PC-3 (cell line): ENCODE results near the gene CSNK1G2. TPM values are rescaled to one million over a fixed set of nuclear protein-coding genes. Genes with fewer than 3 reads are reported as not detected.

Experiments
- ATAC-seq: fragments of 200-7000 bp; cut with Tn5 transposase; 2 replicates; pipeline ENCODE4 v1.9.1; 2020; ENCODE audit warnings: mild to moderate bottlenecking, moderate library complexity
- BruUV-seq: library from RNA; stranded (reverse); fragments of 400-500 nt; replicated peaks from 2 replicates; lab custom pipeline; 2021; lab: Mats Ljungman, UMichigan
- CTCF ChIA-PET: fragments of 300-600 bp; sonication (Branson Sonifier 250); formaldehyde crosslinking; loops from one replicate; lab custom pipeline; 2022; ENCODE audit warnings: antibody characterized with exemption; lab: Charles Lee
- POLR2A ChIA-PET: fragments of 300-600 bp; sonication (Branson Sonifier 250); formaldehyde crosslinking; loops from one replicate; lab custom pipeline; 2022; ENCODE audit warnings: antibody characterized with exemption; ENCODE audit not compliant: unreplicated experiment; lab: Charles Lee
- DNase-seq: peaks from one replicate; pipeline ENCODE4 v3.0.0-alpha.2; 2015
- H2AFZ ChIP-seq: fragments of 300-600 bp; sonication (generic); 2 replicates; pipeline ENCODE4 v1.6.0; 2016; ENCODE audit warnings: antibody characterized with exemption, low read length
- H3F3A ChIP-seq: fragments of 300-600 bp; sonication (generic); one replicate; pipeline ENCODE4 v1.6.0; 2017; ENCODE audit warnings: antibody characterized with exemption, low read length, control low read depth, mild to moderate bottlenecking; ENCODE audit not compliant: unreplicated experiment
- H3K27ac ChIP-seq: fragments of 300-600 bp; sonication (generic); 2 replicates; pipeline ENCODE4 v1.5.1; 2016; ENCODE audit warnings: mild to moderate bottlenecking, low read length
- H3K27me3 ChIP-seq: fragments of 300-600 bp; sonication (generic); 2 replicates; pipeline ENCODE4 v1.6.1; 2016; ENCODE audit warnings: low read length, mixed read lengths
- H3K36me3 ChIP-seq: fragments of 300-600 bp; sonication (generic); 2 replicates; pipeline ENCODE4 v1.6.1; 2016; ENCODE audit warnings: low read depth, mixed run types, low read length, mixed read lengths
- H3K4me1 ChIP-seq: fragments of 300-600 bp; sonication (generic); 2 replicates; pipeline ENCODE4 v1.5.1; 2016; ENCODE audit warnings: low read length; ENCODE audit not compliant: insufficient read depth
- H3K4me2 ChIP-seq: fragments of 300-600 bp; sonication (generic); 2 replicates; pipeline ENCODE4 v1.6.0; 2016; ENCODE audit warnings: low read length
- H3K4me3 ChIP-seq: fragments of 300-600 bp; sonication (generic); 2 replicates; pipeline ENCODE4 v1.5.1; 2016; ENCODE audit warnings: mild to moderate bottlenecking, low read length, mixed read lengths
- H3K79me2 ChIP-seq: fragments of 300-600 bp; sonication (generic); 2 replicates; pipeline ENCODE4 v1.6.1; 2017; ENCODE audit warnings: low read length, mixed read lengths
- H3K9ac ChIP-seq: fragments of 300-600 bp; sonication (generic); 2 replicates; pipeline ENCODE4 v1.6.0; 2016; ENCODE audit warnings: mild to moderate bottlenecking, low read length
- H3K9me2 ChIP-seq: fragments of 300-600 bp; sonication (generic); replicated peaks from 2 replicates; pipeline ENCODE4 v1.6.1; 2016; ENCODE audit warnings: mixed run types, low read length, mixed read lengths
- H3K9me3 ChIP-seq: fragments of 300-600 bp; sonication (generic); 2 replicates; pipeline ENCODE4 v1.6.1; 2016; ENCODE audit warnings: low read length, mixed read lengths
- H4K20me1 ChIP-seq: fragments of 300-600 bp; sonication (generic); 2 replicates; pipeline ENCODE4 v1.6.1; 2016; ENCODE audit warnings: low read length, mixed read lengths
- EZH2 ChIP-seq: fragments of 300-600 bp; sonication (generic); IDR thresholded peaks from one replicate; pipeline ENCODE4 v1.6.1; 2017; ENCODE audit warnings: antibody characterized with exemption, mild to moderate bottlenecking, low read length; ENCODE audit not compliant: unreplicated experiment
- EZH2phosphoT487 ChIP-seq: fragments of 300-600 bp; sonication (generic); IDR thresholded peaks from 2 replicates; pipeline ENCODE4 v1.6.1; 2018; ENCODE audit warnings: mild to moderate bottlenecking, antibody characterized with exemption, low read length, borderline replicate concordance
- intact Hi-C: fragments of 100-400 bp; cut with micrococcal nuclease; formaldehyde crosslinking; loops from 2 replicates; pipeline ENCODE4 v1.9.0; 2023
- total RNA-seq: library from RNA; depleted of rRNA; stranded (reverse); fragments of >200 nt; gene quantifications from 2 replicates; pipeline ENCODE4 v1.2.3, GENCODE V29; 2014
- TF ChIP-seq, protein P1 (sequence below): fragments of 300-600 bp; sonication (generic); conservative IDR thresholded peaks from 2 replicates; pipeline ENCODE4 v1.5.1; 2017; ENCODE audit warnings: antibody characterized with exemption, low read depth, mild to moderate bottlenecking, low read length

CSNK1G2 gene
- total RNA-seq, 1 experiment from 2014 or later = 83.6 TPM

DNA sequence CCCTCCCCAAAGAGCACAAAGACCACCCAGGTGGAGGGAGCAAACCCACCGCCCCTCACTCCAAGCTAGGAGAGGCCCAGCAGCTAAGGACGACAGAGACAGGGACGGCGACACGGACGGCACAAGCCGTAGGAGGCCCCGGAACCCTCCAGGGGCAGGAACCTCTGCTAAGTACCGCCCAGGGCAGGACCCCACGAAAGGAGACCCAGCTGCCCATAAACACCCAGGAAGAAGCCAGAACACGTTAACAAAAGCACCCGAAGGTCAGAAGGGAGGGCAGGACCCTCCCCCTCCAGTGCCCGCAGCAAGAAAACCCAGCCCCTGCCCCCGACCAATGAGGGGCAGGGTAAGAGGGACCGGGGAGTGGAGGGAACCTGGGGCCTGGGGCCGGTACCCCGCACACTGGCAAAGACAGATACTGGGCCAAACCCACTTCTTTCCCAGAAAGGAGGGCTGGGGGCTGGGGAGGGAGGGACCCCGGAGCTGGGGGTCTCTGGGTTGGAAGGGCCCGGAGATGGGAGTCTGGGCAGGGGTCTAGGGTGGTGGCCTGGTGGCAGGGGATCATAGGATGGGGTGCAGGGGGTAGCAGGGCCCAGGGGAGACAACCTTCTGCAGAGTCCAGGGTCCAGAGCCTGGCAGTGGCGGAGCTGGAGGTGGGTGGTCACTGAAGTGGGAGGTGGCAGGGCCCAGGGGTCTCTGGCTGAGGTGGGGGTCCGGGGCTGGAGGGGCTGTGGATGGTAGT lies 72.1 kb downstream of the CSNK1G2 start:
- H3K9ac ChIP-seq = no peak overlapping the region
- H4K20me1 ChIP-seq = no peaks in the 10 kb centered on the region
- peaks cover 35% of the 10 kb centered on the region for H3K79me2 ChIP-seq
- H3K9me2 ChIP-seq = no peaks in the 10 kb centered on the region
- POLR2A ChIA-PET = no interaction called here
- intact Hi-C loops = no loop called here
- CTCF ChIA-PET = no interaction called here
- no TSS peak for BruUV-seq
- no peak overlapping the region for H3K4me2 ChIP-seq
- H3K27ac ChIP-seq = no peak overlapping the region
- H3K36me3 ChIP-seq = no peaks in the 10 kb centered on the region
- ATAC-seq = no peak
- no peaks in the 10 kb centered on the region for H3F3A ChIP-seq
- no peak overlapping the region for H2AFZ ChIP-seq
- peaks cover 3% of the 10 kb centered on the region; the same call in 1 of the 2 replicates for H3K4me1 ChIP-seq
- no peak overlapping the region for H3K4me3 ChIP-seq
- H3K9me3 ChIP-seq = no peaks in the 10 kb centered on the region
- no peak for DNase-seq
- no peaks in the 10 kb centered on the region for H3K27me3 ChIP-seq
- TF ChIP-seq EZH2phosphoT487 (no peak), EZH2 (no peak)
- TF ChIP-seq, protein P1, sequence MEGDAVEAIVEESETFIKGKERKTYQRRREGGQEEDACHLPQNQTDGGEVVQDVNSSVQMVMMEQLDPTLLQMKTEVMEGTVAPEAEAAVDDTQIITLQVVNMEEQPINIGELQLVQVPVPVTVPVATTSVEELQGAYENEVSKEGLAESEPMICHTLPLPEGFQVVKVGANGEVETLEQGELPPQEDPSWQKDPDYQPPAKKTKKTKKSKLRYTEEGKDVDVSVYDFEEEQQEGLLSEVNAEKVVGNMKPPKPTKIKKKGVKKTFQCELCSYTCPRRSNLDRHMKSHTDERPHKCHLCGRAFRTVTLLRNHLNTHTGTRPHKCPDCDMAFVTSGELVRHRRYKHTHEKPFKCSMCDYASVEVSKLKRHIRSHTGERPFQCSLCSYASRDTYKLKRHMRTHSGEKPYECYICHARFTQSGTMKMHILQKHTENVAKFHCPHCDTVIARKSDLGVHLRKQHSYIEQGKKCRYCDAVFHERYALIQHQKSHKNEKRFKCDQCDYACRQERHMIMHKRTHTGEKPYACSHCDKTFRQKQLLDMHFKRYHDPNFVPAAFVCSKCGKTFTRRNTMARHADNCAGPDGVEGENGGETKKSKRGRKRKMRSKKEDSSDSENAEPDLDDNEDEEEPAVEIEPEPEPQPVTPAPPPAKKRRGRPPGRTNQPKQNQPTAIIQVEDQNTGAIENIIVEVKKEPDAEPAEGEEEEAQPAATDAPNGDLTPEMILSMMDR = no peak

DNA sequence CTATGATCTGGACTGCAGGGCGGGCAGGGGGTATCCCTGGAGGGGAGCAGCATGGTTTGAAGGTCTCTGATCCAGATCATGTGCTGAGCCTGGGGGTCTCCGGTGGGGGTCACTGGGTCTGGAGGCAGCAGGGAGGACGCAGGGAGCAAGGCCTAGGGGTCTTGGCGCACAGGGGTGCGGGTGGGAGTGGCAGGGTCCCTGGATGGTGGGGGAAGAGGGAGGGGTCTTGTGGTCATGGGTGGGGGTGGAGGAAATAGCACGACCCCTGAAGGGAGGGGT lies 72.7 kb downstream of the CSNK1G2 start:
- ChIA-PET POLR2A (no interaction called here), CTCF (no interaction called here)
- H4K20me1 ChIP-seq = no peaks in the 10 kb centered on the region
- H3K4me2 ChIP-seq = no peak overlapping the region
- no peak overlapping the region for H3K27ac ChIP-seq
- no peaks in the 10 kb centered on the region for H3K36me3 ChIP-seq
- no peaks in the 10 kb centered on the region for H3K9me2 ChIP-seq
- no peaks in the 10 kb centered on the region for H3K9me3 ChIP-seq
- H3K4me1 ChIP-seq = peaks cover 3% of the 10 kb centered on the region; the same call in 1 of the 2 replicates
- H2AFZ ChIP-seq = no peak overlapping the region
- H3K27me3 ChIP-seq = no peaks in the 10 kb centered on the region
- intact Hi-C loops = no loop called here
- no peak overlapping the region for H3K4me3 ChIP-seq
- no peaks in the 10 kb centered on the region for H3F3A ChIP-seq
- no TSS peak for BruUV-seq
- TF ChIP-seq EZH2phosphoT487 (no peak), EZH2 (no peak)
- TF ChIP-seq, protein P1 = no peak
- ATAC-seq = no peak
- DNase-seq = no peak
- H3K79me2 ChIP-seq = peaks cover 35% of the 10 kb centered on the region
- no peak overlapping the region for H3K9ac ChIP-seq

DNA sequence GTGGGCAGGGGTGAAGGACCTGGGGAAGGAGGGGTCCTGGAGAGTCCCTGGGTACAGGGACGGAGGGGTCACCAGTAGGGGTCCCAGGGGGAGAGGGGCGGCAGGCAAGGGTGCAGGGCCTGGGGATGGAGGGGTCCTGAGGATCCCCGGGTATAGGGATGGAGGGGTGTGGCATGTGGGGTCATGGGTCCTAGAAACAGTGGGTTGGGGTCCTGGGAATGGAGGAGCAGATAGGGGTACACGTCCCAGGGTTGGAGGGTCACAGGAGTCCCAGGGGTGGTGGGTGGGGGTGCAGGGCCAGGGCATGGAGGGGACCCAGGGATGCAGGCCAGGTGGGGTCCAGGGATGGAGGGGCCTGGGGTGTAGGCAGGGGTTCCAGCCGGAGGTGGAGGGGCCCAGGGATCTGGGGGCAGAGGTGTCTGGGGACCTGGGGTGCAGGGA lies 73.2 kb downstream of the CSNK1G2 start:
- no peak for ATAC-seq
- no peak overlapping the region for H3K27ac ChIP-seq
- ChIA-PET POLR2A (no interaction called here), CTCF (no interaction called here)
- no peaks in the 10 kb centered on the region for H3K9me3 ChIP-seq
- no peak overlapping the region for H3K9ac ChIP-seq
- peak overlapping the region; percentile 83 for H3K4me2 ChIP-seq
- BruUV-seq = no TSS peak
- no peaks in the 10 kb centered on the region for H4K20me1 ChIP-seq
- peaks cover 3% of the 10 kb centered on the region; the same call in 1 of the 2 replicates for H3K4me1 ChIP-seq
- intact Hi-C loops = no loop called here
- H3K79me2 ChIP-seq = peaks cover 35% of the 10 kb centered on the region
- peak overlapping the region; percentile 74; the same call in 1 of the 2 replicates for H3K4me3 ChIP-seq
- H3F3A ChIP-seq = no peaks in the 10 kb centered on the region
- H3K27me3 ChIP-seq = no peaks in the 10 kb centered on the region
- no peaks in the 10 kb centered on the region for H3K36me3 ChIP-seq
- no peak overlapping the region for H2AFZ ChIP-seq
- TF ChIP-seq EZH2 = no peak
- TF ChIP-seq EZH2phosphoT487 = no peak
- TF ChIP-seq, protein P1 = no peak
- no peaks in the 10 kb centered on the region for H3K9me2 ChIP-seq
- DNase-seq = no peak
